HG02885 (cell line): Measurements from ENCODE around the gene OSM.
"Not testable (repeated sequence)": the region's sequence is repeated elsewhere in the genome, so short reads cannot be mapped to it uniquely, and the experiment has no call there.

Experiments
- ATAC-seq: cut with Tn5 transposase; IDR thresholded peaks from one replicate; pipeline ENCODE4 v1.9.1; 2021; ENCODE audit warnings: mild to moderate bottlenecking; ENCODE audit not compliant: unreplicated experiment, poor library complexity

OSM gene

DNA sequence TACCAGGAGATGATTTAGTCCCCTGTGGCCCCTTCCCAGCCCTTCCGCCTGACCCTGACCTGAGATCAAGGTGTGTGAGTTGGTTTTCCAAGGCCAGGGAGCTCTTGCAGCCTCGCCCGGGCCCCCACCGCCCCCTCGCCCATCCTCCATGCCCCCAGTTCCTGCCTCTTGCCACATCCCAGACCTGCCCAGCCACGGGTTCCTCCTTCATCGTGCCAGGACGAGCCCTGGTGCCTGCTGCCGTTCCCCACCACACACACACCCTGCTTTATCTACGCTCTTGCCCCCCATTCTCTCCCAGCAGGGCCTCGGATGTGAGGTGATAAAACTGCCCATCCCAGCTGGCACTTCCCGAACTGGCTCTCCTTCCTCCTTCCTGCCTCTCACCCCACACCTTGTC is 18.7 kb downstream of the OSM start:
- ATAC-seq, result no peak

- ATAC-seq, result no peak
Measured at GRCh38 chr22:30247561-30247960, 19.1 kb downstream of the OSM start.

- ATAC-seq, result no peak
Measured at GRCh38 chr22:30246814-30247376, 19.8 kb downstream of the OSM start.

DNA sequence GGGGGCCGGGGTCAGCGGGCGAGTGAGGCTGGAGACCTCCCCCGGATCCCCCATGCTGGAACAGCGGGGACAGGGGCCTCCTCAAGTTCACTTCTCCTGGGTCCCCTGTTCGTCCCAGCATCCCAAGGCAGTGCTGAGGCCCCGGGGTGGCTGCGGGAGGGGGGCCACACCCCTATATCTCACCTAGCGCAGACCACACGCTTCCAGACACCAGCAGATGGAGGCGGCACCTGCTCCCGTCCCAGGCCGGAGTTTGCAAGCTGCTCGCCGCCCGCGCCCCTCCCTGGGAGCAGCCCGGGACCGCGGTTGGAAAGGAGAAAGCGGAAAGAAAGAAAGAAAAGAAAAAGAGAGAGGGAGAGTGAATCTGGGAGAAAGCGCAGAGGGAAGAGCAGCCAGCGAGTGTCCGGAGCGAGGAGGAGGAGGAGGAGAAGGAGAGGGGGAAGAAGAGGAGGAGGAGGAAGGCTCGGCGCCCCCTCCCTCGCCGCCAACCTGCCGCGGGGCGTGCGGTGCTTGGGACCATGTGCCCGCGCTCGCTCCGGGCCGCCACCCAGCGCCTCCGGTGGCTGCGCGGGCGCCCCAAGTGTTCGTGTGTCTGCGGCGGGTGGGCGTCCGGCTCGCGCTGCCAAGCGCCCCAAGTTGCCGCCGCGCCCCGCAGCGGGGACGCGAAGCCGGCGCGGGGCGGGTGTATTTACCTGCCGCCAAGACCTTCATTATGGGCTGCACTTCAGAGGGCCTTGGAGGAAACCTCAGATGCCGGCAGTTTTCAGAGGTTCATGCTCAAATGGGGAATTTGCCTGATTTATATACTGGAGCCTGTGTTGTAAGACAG is 20.5 kb downstream of the OSM start, which contains the start of gene LIF:
Gene LIF (minus strand): TSS at position 775 of the 829 bp plus-strand sequence. CDS start 64 bp downstream, at position 711.
- ATAC-seq, result no peak

DNA sequence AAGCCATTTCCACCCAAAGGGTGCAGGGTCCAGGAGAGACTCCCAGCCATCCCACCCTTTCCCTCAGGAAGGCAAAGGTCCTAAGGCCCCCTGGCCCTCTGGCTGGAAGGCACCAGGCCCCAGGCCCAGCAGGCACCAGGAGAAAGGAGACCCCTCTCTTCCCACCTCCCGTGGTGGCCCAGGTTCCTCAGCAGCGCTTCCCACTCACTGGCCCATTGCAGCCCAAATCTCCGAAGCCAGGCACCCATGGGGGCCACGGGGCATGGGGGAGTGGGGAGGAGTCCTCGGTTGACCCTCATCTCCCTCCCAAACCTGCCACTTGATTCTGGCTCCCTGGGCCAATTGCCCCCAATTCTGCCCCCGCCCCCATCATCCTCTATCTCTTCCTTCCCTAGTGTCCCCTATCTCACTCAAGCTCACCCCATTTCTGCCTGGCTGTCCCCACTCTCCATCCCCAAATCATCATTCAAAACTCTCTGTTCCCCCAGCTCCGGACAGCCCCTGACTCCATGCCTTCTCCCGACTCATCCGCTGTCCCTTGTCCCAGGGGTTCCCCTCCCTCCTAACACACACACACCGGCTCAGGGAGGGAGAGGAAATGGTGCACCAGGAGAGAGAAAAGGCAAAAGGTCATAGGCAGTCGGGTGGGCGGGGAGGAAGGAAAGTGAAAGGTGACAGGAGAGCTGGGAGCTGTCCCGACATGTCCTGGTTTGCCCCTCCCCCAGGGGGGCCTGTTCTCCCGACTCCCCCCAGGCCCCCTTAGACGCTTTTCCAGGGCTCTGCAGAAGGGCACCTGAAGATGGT is 21.3 kb downstream of the OSM start:
- no peak for ATAC-seq

DNA sequence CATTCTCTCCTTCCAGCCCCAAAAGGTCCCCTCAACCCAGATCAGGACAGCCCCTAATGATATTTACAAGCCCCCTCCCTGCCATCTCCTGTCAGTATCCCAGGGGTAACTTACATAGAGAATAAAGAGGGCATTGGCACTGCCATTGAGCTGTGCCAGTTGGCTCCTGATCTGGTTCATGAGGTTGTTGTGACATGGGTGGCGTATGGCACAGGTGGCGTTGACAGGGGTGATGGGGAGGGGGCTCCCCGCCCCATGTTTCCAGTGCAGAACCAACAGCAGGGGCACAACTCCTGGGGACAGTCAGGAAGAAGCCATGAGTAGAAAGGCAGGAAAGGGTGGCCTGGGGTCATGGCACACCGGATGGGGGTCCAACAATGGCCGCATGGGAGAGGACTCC is 22.0 kb downstream of the OSM start:
- ATAC-seq, result no peak

- no peak for ATAC-seq
Measured at GRCh38 chr22:30244066-30244465, 22.6 kb downstream of the OSM start.

- ATAC-seq, result no peak
Measured at GRCh38 chr22:30243661-30244060, 23.0 kb downstream of the OSM start.

DNA sequence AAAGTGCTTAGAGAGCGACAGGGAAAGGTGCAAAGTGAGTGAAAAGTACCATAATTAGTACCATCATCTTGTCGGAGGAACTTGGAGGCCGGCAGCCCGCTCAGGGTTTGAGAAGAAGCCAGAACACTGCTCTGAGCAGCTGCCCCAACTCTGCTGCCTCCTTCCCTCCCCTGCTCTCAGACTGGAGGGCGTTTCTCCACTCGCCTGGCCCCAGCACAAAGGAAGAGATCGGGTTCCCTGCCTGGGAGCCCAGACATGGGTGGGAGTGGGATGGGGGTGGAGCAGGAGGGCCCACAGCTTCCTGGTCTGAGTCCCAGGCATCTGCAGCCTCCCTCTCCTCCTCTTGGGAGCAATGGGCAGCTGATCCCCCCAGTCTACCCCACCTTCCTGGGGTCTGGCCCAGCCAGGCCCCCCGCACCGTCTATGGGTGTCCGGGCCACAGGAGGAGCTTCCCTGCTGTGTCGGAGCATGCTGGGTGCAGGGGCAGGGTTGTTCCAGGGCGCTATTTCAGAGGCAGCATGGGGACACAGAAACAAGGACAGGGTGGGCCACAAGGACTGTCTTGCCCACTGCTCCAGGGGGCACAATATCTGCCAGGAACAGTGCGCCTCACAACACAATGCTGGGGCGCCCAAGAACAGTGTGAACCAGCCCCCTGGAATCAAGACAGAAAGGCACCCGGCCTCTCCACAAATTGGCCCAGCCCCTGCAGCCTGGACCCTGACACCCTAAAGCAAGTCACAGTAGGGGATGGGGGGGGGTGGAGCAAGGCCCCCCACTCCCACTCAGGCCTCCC is 24.9 kb downstream of the OSM start:
- no peak for ATAC-seq

DNA sequence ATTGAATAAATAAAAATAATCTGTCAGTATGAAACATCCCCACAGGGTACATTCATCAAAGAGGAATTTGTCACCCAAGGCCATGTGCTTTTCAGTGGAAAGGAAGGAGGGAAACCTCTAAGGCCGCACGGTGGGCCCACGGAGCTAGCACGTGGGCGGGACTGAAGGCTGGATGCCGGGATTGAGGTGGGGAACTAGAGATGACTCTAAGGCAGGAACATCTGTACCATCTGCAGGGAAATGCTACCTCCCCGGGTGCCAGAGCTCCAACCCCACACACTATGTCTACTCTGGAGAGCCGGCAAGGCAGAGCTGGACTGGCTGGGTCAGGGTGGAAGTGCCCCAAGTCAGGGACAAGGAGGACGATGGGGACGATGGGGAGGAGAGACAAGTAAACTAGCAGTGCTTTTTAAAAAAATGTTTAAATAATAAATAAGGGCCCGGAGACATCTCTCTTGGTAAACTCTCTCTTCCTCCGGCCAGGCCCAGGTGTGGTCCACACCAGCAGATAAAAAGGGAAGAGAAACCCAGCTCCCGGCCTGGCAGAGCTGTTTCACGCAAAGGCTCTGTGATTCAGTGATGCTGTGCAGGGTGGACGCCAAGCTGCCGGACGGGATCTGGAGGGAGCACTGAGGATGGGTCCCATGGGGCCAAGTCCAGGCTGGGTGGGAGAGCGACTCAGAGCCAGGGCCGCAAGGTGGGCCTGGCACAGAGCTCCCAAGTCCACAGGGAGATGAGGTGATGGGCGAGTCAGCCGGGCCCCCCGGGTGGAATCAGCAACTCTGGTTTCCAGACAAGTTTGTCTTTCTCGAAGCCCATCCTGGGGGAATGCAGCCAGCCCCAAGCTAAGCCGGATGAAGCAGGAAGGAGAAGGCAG is 25.9 kb downstream of the OSM start:
- ATAC-seq, result no peak

- ATAC-seq, result no peak
Measured at GRCh38 chr22:30239488-30240405, 26.9 kb downstream of the OSM start.

DNA sequence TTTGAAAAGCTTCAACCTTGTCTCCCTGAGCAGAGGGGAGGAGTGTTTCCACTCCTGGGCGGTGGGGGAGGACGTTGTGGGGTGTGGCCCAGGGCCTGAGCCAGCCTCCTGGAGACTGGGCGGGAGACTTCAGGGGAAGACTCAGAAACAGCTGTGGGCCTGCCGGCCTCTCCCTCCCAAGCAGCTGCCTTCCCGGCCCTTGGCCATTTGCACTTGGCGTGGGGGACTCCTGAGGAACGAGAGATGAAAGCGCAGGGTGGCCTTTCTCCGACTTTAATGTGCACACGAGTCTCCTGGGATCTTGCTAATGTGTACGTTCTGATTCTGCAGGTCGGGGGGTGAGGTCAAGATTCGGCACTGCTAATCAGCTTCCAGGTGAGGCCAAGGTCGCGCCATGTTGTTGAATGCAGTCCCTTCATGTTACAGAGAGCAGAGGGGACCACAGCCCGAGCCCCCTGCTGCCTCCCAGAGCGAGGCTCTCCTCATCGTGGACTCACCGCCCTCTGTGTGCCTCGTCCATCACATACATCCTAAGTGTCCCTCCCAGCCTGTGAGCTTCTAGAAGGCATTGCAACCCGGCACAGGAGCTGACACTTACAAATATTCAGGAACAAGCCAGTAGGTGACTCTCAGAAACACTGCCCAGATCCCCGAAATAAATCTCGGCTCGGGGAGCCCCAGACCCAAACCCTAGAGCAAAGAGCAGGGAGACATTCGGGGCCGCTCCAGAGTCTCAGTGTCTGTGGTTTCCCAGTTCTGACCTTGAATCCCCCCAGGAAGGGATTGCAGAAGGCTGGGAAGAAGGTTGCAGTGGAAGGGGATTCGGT is 27.8 kb downstream of the OSM start:
- ATAC-seq, result no peak

DNA sequence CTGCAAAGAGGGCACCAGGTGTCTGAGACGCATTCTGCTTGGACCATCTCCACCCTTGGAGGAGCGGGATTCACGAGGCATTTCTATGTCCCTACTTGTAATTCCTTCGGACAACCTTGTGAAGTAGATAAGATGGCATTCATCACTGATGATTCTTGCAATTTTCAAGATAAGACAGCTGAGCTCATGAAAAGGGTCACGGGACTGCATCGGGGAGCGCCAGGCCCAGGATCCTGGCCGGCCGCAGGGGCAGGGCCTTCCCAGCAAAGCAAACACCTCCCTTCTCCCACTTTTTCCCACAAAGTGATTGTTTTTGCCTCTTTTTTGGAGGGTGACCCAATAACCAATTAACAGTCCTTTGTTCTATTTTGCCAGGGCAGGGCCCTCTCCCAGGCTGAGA is 28.5 kb downstream of the OSM start:
- ATAC-seq, result no peak

GRCh38 chr22:30236875-30237274 is 29.8 kb downstream of the OSM start:
- ATAC-seq, result no peak

GRCh38 chr22:30235687-30236170 is 30.9 kb downstream of the OSM start:
- ATAC-seq, result no peak

DNA sequence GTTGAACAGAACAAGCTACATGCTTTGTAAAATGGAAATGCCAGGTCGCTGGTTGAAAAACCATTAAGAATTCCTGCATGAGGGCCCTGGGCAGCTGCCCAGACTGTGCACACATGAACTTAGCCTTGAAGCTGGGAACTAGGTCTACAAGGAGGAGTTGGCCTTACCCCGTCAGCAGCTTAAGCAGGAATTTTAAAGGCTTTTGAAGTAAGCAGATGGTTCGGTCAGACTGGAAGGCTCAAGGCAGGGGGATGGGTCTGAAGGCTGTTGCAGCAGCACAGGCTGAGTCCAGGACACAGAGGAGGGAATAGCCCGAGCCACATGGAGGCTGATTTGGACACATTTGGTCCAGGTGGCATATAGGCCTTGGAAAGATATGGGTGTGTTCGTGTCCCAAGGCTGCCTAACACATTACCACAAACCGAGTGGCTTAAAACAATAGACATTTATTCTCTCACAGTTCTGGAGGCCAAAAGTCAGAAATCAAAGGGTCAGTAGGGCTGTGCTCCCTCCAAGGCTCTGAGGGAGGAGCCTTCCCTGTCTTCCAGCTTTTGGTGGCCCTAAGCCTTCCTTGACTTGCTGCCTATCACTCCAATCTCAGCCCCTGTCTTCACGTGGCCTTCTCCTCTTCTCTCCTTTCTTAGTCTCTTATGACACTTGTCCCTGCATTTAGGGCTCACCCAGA is 31.7 kb downstream of the OSM start:
- ATAC-seq, result no peak

DNA sequence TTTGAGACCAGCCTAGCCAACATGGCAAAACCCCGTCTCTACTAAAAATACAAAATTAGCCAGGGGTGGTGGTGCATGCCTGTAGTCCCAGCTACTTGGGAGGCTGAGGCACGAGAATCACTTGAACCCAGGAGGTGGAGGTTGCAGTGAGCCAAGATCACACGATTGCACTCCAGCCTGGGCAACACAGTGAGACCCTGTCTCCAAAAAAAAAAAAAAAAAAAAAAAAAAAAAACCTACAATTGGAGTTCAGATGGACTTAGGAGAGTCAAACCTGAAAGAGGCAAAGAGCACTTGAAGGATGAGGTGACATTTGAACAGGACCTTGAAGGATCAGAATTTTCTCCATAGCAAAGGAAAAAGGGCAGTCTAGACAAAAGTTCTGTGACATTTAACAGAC is 32.3 kb downstream of the OSM start:
- ATAC-seq, result not testable (repeated sequence)
